Panc1 (cell line): ENCODE results near the gene MAP2K6. TPM values are rescaled to one million over a fixed set of nuclear protein-coding genes. Genes with fewer than 3 reads are reported as not detected.

Source experiments
- ATAC-seq: fragments of 200-7000 bp; cut with Tn5 transposase; 2 replicates; pipeline ENCODE4 v1.9.1; 2020; ENCODE audit warnings: mild to moderate bottlenecking, moderate library complexity
- BruUV-seq: library from RNA; stranded (reverse); fragments of 400-500 nt; replicated peaks from 2 replicates; lab custom pipeline; 2021; lab: Mats Ljungman, UMichigan
- CTCF ChIA-PET: fragments of 300-600 bp; sonication (Branson Sonifier 250); formaldehyde crosslinking; loops from one replicate; lab custom pipeline; 2022; ENCODE audit warnings: antibody characterized with exemption; lab: Charles Lee
- POLR2A ChIA-PET: fragments of 300-600 bp; sonication (Branson Sonifier 250); formaldehyde crosslinking; loops from one replicate; lab custom pipeline; 2022; ENCODE audit warnings: antibody characterized with exemption; lab: Charles Lee
- DNase-seq: peaks from one replicate; pipeline ENCODE4 v3.0.0-alpha.2; 2010; ENCODE audit warnings: low read depth, low spot score
- H3K27ac ChIP-seq: 2 replicates; pipeline ENCODE4 v1.5.1; 2011; ENCODE audit warnings: mild to moderate bottlenecking, low read length, inconsistent platforms
- H3K27me3 ChIP-seq: fragments of 200-500 bp; sonication (Bioruptor generic); 2 replicates; pipeline ENCODE4 v1.6.0; 2014; ENCODE audit warnings: low read length, inconsistent platforms; ENCODE audit not compliant: control insufficient read depth, insufficient read depth
- H3K36me3 ChIP-seq: fragments of 200-500 bp; sonication (Bioruptor generic); 2 replicates; pipeline ENCODE4 v1.5.1; 2014; ENCODE audit warnings: inconsistent platforms, mild to moderate bottlenecking, low read length, moderate library complexity; ENCODE audit not compliant: control insufficient read depth, insufficient read depth
- H3K4me1 ChIP-seq: 2 replicates; pipeline ENCODE4 v1.5.1; 2011; ENCODE audit warnings: inconsistent platforms, mild to moderate bottlenecking, low read length, moderate library complexity; ENCODE audit not compliant: control insufficient read depth, insufficient read depth
- H3K4me3 ChIP-seq, 2 experiments: 2 replicates each; pipeline ENCODE4 v1.5.1; 2011 to 2012; ENCODE audit warnings: low read depth in 2 of 2, low read length in 2 of 2, mild to moderate bottlenecking in 2 of 2, inconsistent platforms in 1 of 2, moderate library complexity in 1 of 2
- H3K9me3 ChIP-seq: fragments of 200-500 bp; sonication (Bioruptor generic); 2 replicates; pipeline ENCODE4 v1.5.1; 2014; ENCODE audit warnings: low read depth, mild to moderate bottlenecking, inconsistent platforms, low read length, moderate library complexity; ENCODE audit not compliant: control insufficient read depth, insufficient read depth
- POLR2AphosphoS5 ChIP-seq: IDR thresholded peaks from 2 replicates; pipeline ENCODE4 v1.6.1; 2012; ENCODE audit warnings: mild to moderate bottlenecking, low read depth, low read length, moderate library complexity
- SIN3A ChIP-seq: IDR thresholded peaks from 2 replicates; pipeline ENCODE4 v1.6.1; 2012; ENCODE audit warnings: low read depth, mild to moderate bottlenecking, low read length, moderate library complexity, borderline replicate concordance; ENCODE audit not compliant: insufficient read depth
- TCF7L2 ChIP-seq: IDR thresholded peaks from 2 replicates; pipeline ENCODE4 v1.6.1; 2011; ENCODE audit warnings: mild to moderate bottlenecking, low read depth, low read length, inconsistent platforms
- in situ Hi-C: cut with HindIII; loops from 2 replicates; pipeline ENCODE4 v1.10.0; 2016; ENCODE audit warnings: low sequenced_read_pairs, low pct_unique_long_range_greater_than_20kb
- intact Hi-C: fragments of 100-400 bp; cut with micrococcal nuclease; formaldehyde crosslinking; loops from one replicate; pipeline ENCODE4 v1.10.0; 2022; ENCODE audit not compliant: unreplicated experiment
- total RNA-seq: library from RNA; stranded (reverse); gene quantifications from one replicate; pipeline ENCODE4 v1.2.1, GENCODE V29; 2021; ENCODE audit not compliant: unreplicated experiment
- TF ChIP-seq, protein P1 (sequence below): fragments of 450-650 bp; IDR thresholded peaks from 2 replicates; pipeline ENCODE4 v1.5.1; 2017; ENCODE audit warnings: mild to moderate bottlenecking
- TF ChIP-seq, protein P2 (sequence below), 2 experiments: IDR thresholded peaks; 2 replicates each; pipeline ENCODE4 v1.6.1; 2011 to 2012; ENCODE audit warnings: low read depth in 2 of 2, control low read depth in 1 of 2, low read length in 1 of 2, mild to moderate bottlenecking in 1 of 2, moderate library complexity in 1 of 2; ENCODE audit not compliant: insufficient read depth in 1 of 2

Gene MAP2K6
- total RNA-seq, 1 experiment from 2014 or later: 11.8 TPM

DNA sequence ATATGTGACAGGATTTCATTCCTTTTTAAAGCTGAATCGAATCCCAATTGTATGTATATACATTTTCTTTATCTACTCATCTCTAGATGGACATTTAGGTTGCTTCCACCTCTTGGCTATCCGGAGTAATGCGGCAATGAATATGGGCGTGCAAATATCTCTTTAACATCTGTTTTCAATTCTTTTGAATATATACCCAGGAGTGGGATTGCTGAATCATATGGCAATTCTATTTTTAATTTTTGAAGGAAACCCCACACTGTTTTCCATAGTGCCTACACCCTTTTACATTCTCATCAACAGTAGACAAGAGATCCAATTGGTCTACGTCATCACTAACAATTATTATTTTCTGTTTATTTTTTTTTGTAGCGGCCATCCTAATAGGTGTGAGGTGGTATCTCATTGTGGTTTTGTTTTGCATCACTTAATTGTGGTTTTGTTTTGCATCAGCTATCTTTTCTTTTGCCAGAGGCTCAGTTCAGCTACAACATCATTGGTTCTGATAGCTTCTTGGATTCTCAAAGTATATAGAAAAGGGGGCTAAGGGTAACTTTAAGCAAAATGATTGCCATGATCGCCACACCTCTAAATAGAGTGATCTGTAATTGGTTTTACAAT, 25.6 kb upstream of the MAP2K6 start:
- TF ChIP-seq, protein P1, sequence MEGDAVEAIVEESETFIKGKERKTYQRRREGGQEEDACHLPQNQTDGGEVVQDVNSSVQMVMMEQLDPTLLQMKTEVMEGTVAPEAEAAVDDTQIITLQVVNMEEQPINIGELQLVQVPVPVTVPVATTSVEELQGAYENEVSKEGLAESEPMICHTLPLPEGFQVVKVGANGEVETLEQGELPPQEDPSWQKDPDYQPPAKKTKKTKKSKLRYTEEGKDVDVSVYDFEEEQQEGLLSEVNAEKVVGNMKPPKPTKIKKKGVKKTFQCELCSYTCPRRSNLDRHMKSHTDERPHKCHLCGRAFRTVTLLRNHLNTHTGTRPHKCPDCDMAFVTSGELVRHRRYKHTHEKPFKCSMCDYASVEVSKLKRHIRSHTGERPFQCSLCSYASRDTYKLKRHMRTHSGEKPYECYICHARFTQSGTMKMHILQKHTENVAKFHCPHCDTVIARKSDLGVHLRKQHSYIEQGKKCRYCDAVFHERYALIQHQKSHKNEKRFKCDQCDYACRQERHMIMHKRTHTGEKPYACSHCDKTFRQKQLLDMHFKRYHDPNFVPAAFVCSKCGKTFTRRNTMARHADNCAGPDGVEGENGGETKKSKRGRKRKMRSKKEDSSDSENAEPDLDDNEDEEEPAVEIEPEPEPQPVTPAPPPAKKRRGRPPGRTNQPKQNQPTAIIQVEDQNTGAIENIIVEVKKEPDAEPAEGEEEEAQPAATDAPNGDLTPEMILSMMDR: no peak
- TF ChIP-seq, protein P2, sequence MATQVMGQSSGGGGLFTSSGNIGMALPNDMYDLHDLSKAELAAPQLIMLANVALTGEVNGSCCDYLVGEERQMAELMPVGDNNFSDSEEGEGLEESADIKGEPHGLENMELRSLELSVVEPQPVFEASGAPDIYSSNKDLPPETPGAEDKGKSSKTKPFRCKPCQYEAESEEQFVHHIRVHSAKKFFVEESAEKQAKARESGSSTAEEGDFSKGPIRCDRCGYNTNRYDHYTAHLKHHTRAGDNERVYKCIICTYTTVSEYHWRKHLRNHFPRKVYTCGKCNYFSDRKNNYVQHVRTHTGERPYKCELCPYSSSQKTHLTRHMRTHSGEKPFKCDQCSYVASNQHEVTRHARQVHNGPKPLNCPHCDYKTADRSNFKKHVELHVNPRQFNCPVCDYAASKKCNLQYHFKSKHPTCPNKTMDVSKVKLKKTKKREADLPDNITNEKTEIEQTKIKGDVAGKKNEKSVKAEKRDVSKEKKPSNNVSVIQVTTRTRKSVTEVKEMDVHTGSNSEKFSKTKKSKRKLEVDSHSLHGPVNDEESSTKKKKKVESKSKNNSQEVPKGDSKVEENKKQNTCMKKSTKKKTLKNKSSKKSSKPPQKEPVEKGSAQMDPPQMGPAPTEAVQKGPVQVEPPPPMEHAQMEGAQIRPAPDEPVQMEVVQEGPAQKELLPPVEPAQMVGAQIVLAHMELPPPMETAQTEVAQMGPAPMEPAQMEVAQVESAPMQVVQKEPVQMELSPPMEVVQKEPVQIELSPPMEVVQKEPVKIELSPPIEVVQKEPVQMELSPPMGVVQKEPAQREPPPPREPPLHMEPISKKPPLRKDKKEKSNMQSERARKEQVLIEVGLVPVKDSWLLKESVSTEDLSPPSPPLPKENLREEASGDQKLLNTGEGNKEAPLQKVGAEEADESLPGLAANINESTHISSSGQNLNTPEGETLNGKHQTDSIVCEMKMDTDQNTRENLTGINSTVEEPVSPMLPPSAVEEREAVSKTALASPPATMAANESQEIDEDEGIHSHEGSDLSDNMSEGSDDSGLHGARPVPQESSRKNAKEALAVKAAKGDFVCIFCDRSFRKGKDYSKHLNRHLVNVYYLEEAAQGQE (IDR thresholded peaks at IDR 0.05; ENCODE audit: insufficient read depth in 1 of 2, low read depth in 2 of 2, low read length in 1 of 2): no peak
- TF ChIP-seq TCF7L2: no peak
- TF ChIP-seq SIN3A: no peak
- no peak for TF ChIP-seq POLR2AphosphoS5
- Histone ChIP-seq H3K9me3 (no peaks in the 10 kb centered on the region), H3K4me3 (no peak overlapping the region), H3K4me1 (no peaks in the 10 kb centered on the region; the same call in 1 of the 2 replicates), H3K27me3 (no peaks in the 10 kb centered on the region), H3K36me3 (no peaks in the 10 kb centered on the region), H3K27ac (no peak overlapping the region)
- no peak for DNase-seq
- no TSS peak for BruUV-seq
- CTCF ChIA-PET: interaction anchor here (0.6 to 0.7 kb wide), 2 partner anchors 8 to 106 kb away, joined by 3 to 4 read pairs; no protein-coding TSS in a partner anchor
- in situ Hi-C loops: no loop called here
- intact Hi-C loops: no loop called here
- ATAC-seq: no peak
- POLR2A ChIA-PET: no interaction called here

DNA sequence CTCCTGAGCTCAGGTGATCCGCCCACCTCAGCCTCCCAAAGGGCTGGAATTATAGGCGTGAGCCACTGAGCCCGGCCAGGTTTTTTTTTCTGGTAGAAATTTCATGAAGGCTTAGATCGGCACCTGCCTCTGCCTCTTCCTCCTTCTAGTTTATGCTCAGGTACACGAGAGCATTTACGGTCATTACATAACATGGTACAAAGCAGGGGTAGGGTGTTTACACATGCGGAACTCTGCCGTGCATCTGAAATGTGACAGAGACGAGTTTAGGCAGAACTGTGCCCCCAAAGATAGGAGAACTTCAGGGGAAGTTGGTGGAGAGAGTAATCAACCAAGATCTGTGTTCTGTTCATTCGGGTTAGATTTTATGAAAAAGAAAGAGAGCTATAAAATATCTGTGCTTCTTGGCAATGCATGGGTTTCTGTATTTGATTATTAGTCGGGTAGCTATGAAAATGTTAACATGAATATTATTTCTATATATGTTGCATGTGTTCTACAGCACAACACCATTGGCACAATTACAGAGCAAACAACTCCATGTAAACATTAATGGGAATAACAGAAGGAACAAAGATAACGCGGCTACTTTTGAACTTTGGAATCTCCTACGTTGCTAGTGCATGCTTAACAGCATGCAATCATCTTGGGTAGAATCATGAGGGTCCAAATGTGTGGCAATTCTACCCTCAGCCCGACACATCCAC, 23.5 kb upstream of the MAP2K6 start:
- ChIA-PET POLR2A (interaction anchor here (0.5 kb wide), 1 partner anchor 21 kb away, joined by 3 read pairs; no protein-coding TSS in a partner anchor), CTCF (no interaction called here)
- H3K4me1 ChIP-seq: no peaks in the 10 kb centered on the region; the same call in 1 of the 2 replicates
- no peaks in the 10 kb centered on the region for H3K27me3 ChIP-seq
- no peaks in the 10 kb centered on the region for H3K9me3 ChIP-seq
- TF ChIP-seq, protein P2 (IDR thresholded peaks at IDR 0.05; ENCODE audit: insufficient read depth in 1 of 2, low read depth in 2 of 2, low read length in 1 of 2): no peak
- peak; percentile 65 for TF ChIP-seq TCF7L2
- H3K4me3 ChIP-seq: no peak overlapping the region
- no peaks in the 10 kb centered on the region for H3K36me3 ChIP-seq
- intact Hi-C loops (no loop called here), in situ Hi-C loops (no loop called here)
- BruUV-seq: no TSS peak
- H3K27ac ChIP-seq: no peak overlapping the region
- ATAC-seq: no peak
- no peak for DNase-seq
